SW 1271 (cell line): ENCODE results near the gene CUL9.

ENCODE experiments used
- DNase-seq, 2 experiments: peaks; one replicate each; lab custom pipeline; 2025; lab: John Stamatoyannopoulos, UW

Gene CUL9

DNA sequence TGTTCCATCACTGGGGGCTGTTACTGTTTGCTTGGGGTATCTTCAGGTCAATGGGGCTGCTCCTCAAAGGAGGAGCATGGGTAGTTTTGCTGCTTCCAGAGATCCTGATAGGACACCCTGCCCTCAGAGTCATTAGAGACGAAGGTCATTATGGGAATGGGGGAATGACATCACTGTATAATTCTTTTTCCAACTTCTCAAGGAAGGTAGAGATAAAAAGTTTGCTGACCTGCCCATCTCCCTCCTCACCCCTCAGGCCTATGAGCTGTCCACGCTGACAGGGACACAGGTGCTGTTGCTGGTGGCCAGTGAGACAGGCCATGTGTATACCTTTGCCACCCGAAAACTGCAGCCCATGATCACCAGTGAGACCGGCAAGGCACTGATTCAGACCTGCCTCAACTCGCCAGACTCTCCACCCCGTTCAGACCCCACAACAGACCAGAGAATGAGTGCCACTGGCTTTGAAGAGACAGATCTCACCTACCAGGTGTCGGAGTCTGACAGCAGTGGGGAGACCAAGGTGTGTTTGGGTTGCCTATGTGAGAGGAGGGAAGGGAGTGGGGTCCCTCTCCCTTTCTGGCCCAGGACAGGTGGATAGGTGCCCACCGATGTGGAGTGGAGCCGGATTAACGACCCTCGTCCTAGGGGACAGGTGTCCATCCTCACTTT, 8.3 kb upstream of the CUL9 start:
- DNase-seq, result no peak

DNA sequence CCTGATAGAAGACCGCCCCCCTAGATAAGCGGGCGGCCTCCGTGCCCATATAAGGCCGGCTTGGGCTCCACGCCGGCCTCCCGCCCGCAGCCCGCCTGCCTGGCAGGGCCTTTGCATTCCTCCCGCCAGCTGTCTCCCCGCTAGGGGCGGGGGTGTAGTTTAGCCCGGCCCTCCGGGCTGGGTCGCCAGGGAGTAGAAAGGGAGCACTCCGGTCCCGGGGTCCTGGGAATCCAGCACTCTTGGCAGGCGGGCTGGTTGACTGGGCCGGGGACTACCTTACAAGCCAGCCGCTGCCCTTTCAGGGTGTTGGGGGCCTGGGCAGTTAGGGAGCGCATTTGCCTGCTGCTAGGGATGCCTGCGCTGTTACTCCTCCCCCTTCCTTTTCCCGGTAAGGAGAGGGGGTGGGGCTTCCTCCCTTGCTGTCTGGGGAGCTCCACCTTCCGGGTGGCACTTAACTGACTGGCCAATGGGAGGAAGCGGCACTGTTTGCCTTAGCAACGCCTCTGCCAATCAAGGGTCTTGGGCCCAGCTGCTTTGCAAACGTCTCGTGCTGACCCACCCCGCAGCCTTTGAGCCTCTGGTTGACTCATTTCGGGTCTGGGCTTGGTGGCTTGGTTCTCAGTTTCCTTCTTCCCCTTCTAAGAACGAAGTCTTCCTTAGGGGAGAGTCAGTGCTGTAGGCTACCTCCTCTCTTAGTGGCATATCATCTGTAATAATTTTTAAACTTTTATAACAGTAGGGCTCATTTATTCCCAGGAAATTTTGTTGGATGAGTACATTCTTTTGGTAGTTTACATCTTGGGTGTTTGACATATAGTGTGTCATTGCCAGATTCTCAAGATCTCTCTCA, 7.5 kb upstream of the CUL9 start:
- DNase-seq, result peak; percentile 94 to 98

DNA sequence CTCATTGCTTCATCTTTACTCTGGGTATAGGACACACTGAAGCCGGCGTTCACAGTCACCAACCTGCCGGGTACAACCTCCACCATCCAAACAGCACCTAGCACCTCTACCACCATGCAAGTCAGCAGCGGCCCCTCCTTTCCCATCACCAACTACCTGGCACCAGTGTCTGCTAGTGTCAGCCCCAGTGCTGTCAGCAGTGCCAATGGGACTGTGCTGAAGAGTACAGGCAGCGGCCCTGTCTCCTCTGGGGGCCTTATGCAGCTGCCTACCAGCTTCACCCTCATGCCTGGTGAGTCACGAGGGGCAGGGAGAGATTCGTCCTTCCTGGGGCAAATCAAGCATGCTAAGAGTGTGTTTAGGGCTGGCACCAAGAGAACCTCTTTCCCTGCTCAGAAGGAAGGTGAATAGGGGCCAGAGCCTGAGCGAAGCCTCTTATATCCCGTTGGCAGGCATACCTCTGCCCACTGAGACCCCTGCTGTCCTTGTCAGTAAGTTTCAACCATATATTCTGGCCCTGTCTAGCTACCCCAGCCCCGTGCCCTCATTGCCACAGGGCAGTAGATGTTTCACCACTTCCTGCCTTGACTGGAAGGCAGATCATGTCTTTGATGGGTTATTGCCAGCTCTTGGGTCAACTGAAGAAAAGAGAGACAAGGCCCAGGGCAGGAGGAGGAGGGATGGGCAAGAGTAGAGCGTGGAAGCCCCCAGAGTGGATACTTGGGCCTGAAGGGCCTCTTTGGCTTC, 6.1 kb upstream of the CUL9 start:
- no peak for DNase-seq

DNA sequence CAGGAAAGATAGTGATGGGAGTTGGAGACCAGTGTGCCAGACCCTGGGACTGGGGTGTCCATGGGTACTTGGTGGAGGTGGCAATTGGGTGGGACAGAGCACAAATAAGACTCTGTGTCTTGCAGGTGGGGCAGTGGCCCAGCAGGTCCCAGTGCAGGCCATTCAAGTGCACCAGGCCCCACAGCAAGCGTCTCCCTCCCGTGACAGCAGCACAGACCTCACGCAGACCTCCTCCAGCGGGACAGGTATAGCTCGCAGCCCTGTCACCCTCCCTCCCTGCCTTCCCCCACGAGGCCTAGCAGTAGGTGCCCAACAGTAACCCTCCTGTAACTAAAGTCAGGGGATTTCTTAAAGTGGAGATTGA, 5.6 kb upstream of the CUL9 start:
- DNase-seq, result no peak

DNA sequence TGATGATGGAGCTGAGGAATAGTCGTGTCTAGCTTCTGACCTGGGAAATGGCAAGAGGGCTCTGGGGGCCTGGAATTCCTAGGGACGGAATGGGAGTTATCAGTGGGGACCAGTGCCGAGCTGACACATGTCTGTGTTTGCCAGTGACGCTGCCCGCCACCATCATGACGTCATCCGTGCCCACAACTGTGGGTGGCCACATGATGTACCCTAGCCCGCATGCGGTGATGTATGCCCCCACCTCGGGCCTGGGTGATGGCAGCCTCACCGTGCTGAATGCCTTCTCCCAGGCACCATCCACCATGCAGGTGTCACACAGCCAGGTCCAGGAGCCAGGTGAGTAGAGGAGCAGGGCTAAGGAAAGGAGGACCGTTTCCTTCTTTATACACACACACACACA, 3.8 kb upstream of the CUL9 start:
- no peak for DNase-seq

DNA sequence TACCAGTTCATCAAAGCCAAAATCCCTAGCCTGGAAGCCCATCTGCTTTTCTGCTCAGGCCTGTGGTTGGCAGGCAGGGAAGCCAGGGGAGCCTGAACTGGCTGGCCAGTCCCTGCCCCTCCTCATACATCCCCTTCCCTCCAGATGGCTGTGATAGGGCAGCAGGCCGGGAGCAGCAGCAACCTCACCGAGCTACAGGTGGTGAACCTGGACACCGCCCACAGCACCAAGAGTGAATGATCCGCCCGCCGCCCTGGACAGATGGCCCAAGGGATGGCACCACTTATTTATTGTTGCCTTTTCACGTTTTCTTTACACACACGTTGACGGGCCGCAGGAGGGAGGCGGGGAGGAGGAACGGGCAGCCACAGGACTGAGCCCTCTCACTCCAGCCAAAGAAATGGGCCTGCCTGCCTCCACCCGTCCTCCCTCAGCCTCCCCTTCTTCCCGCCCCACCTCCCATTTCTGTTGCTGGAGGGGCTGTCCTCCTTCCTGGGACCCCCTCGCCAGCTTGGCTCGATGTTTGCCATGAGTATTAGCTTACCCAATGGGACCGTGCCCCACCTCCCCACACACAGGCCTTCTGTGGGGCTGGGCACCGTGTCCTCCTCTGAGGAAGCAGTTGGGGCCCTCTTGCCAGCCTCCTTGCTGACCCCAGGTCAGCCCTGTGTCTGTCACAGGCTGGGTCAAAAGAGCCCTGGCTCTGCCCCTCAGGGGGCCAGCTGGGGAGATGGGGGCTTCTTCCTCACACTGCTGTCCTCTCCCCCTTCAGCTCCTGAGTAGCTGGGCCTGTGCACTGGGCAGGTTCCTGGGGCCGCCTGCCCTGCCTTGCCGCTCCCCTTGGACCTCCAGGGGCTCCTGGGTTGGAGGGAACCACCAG, 2.8 kb upstream of the CUL9 start:
- DNase-seq, result no peak

DNA sequence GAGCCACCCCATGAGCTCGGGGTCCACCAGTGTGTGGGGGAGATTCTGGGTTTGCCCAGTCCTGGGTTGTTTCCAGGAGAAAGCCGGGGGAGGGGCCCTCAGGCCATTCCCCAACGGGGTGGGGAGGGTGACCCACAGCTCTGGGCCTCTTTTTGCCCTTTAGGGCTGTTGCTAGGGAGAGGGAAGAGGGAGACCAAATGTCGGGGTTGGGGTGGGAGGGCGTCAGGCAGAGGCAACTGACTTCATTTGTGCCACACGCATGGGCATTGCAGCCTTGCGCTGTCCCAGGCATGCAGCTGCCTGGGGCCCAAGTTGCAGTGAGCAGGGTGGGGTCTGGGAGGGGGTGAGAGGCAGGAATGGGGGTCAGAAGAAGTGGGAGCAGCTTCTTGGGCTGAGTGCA, 1.9 kb upstream of the CUL9 start:
- no peak for DNase-seq

- DNase-seq, result no peak
These were observed 1.0 kb upstream of the CUL9 start for GRCh38 chr6:43180985-43181384.

- DNase-seq, result no peak
These were observed 415 bp upstream of the CUL9 start for GRCh38 chr6:43181621-43181941.

DNA sequence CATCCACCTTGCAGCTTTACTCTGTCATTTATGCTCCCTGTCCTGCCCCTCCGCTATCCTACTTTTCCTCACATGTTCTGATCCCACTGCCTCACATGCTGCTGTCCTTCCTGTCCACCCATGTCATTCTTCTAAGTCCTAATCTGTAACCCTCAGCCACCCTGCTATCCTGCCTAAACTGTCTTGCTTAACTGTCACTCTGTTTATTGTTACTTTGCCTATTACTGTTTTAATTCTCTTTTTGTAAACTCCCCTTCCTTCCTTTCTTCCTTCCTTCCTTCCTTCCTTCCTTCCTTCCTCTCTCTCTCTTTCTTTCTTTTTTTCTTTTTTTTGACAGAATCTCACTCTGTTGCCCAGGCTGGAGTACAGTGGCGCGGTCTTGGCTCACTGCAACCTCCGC, 1.4 kb downstream of the CUL9 start:
- no peak for DNase-seq

DNA sequence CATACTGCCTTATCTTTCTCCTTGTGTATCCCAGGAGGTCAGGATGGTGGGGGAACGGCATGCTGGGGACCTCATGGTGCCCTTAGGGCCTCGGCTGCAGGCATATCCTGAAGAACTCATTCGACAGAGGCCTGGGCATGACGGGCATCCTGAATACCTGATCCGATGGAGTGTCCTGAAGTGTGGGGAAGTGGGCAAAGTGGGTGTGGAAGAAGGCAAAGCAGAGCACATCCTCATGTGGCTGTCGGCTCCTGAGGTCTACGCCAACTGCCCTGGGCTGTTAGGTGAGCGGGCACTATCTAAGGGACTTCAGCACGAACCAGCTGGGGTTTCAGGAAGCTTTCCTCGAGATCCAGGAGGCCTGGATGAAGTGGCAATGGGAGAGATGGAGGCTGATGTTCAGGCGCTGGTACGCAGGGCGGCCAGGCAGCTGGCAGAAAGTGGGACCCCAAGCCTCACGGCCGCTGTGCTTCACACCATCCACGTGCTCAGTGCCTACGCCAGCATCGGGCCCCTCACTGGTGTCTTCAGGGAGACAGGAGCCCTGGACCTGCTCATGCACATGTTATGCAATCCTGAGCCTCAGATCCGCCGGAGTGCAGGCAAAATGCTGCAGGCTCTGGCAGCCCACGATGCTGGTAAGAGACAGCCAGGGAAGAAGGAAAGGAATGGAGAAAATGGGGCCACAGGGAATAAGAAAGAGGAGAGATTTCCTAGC, 2.4 kb downstream of the CUL9 start:
- no peak for DNase-seq

DNA sequence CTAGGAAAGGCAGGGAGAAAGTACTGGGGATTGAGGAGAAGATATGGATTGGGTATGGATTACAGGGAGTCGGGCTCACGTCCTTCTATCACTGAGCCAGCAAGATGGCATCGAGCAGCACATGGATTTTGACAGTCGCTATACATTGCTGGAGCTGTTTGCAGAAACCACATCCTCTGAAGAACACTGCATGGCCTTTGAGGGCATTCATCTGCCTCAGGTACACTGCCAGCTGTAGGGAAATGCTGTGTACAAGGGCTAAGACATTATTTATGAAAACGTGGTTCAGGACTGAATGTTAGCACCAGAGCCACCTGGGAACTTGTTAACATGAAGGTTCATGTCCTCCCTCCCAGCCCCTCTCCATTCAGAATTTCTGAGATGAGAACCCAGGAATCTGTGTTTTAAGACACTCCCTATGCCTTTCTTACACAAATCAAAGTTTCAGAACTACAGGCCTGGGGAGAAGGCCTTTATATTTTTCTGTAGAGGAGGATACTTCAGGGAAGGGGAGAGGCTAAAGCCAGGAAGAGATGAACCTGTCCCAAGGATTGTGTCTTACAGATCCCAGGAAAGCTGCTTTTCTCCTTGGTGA, 3.5 kb downstream of the CUL9 start:
- DNase-seq, result no peak

GRCh38 chr6:43186019-43186418, 4.0 kb downstream of the CUL9 start:
- no peak for DNase-seq

DNA sequence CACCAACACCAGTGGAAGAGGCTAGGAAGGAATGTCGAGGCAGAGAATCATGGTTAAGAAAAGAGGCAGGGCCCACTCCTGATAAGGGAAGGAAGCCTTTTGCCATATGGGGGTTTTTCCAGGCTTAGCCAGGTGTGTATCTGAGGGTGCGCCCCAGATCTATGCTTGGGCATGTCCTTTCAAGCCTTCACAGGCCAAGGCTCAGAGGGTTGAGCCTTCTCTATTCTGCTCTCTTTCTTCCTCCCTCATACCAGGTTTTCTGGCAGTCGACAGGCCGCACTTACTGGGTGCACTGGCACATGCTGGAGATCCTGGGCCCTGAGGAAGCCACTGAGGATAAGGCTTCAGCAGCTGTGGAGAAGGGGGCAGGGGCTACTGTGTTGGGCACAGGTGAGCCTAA, 4.7 kb downstream of the CUL9 start:
- no peak for DNase-seq

DNA sequence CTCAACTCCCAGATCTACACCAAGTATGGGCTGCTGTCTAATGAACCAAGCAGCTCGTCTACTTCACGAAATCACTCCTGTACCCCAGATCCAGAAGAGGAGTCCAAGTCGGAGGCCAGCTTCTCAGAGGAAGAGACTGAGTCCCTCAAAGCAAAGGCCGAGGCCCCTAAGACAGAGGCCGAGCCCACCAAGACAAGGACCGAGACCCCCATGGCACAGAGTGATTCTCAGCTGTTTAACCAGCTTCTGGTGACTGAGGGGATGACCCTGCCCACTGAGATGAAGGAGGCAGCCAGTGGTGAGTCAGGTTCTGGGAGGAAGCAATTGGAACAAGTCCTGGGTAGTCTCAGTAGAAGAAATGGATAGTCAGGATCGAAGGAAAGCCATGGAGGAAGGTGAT, 5.8 kb downstream of the CUL9 start:
- no peak for DNase-seq

DNA sequence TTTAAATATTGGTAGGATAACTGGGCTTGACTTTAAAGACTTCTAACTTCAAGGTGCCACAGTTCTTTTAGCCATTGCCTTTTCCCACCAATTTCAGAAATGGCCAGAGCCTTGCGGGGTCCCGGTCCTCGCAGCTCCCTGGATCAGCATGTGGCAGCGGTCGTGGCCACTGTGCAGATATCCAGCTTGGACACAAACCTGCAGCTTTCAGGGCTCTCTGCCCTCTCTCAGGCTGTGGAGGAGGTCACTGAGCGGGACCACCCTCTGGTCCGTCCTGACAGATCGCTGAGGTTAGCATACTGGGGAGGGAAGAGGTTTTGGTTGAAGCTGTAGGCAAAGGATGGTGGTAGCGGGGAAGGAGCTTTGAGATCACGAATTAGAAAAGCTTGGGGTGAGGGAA, 6.4 kb downstream of the CUL9 start:
- no peak for DNase-seq

DNA sequence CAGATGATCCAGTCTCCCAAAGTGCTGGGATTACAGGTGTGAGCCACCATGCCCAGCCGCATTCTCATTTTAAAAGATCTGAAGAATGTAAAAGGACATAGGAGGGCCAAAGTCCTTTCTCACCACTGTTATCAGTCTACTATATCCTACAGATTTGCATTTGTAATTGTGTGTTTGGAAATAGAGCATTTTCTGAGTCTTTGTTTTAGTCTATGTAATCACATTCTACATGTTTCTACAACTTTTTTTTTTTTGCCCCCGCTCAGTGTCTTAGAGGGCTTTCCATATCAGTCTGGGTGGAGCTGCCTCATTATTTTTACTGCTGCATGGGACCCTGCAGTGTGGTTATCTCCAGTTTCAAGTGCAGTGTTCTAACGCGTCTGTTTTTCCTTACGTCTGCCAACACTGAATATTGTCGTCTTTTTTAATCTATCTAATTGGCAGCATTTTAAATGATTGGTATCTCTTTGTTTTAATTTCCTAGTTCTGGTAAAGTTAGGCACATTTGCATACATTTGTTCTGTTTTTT, 7.8 kb downstream of the CUL9 start:
- no peak for DNase-seq

DNA sequence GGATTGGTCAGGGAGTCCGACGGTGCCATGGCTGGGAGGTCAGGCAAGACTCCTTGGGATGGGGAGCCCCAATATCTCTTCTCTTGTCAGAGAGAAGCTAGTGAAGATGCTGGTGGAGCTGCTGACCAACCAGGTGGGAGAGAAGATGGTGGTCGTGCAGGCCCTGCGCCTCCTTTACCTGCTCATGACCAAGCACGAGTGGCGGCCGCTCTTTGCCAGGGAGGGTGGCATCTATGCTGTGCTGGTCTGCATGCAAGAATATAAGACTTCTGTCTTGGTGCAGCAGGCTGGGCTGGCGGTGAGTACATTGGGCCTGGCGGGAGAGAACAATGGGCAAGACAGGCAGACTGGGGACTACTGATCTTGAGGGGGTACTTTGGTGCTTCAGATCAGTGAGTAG, 10.9 kb downstream of the CUL9 start:
- DNase-seq, result no peak

DNA sequence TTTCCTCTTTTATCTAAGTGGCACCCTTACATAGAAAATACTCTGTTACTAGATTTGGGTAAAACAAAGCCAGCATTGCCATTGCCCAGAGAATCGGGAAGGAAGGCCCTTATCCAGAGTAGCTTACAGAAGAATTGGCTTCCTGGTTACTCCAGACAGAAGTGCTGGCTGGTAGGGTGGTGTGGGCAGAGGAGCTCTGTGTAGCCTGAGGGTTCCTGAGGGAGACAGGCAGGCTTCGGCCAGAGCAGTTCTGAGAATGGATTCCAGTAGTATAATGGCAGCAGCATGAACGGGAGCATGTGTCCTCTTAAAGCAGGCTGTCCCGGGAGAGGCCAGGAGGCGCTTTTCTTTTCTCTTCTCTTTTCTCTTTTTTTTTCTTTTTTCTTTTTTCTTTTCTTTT, 11.9 kb downstream of the CUL9 start:
- no peak for DNase-seq

DNA sequence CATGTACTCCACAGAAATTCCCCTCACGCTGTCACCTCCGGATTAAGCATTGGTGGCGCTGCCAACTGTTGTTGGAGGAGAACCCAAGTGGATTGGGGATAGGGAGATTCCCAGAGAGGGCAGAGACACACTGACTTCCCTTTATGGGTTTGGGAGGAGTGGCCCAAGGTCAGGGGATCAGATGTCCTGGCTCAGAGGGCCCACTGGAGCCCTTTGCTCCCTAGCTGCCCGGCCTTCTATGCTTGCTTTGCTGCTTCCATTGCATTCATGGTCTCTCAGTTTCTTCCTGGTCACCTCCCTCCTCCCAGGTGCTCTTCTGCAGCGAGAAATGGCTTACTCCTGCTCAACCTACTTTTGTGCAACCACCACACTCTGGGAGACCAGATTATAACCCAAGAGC, 14.3 kb downstream of the CUL9 start:
- no peak for DNase-seq

DNA sequence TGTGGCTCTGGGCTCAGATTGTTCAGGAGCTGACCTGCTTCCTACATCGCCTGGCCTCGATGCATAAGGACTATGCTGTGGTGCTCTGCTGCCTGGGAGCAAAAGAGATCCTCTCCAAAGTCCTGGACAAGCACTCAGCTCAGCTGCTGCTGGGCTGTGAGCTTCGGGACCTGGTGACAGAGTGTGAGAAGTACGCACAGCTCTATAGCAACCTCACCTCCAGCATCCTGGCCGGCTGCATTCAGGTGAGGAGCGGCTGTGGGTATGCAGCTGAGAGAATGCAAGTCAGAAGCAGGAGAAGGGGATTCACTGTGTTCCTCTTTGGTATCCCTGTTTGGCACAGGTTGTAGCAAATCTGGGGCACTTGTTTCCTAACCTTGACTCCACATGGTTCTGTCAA, 17.9 kb downstream of the CUL9 start:
- DNase-seq, result no peak
